ENCODE results near the gene TSKS. TPM values are rescaled to one million over a fixed set of nuclear protein-coding genes. Genes with fewer than 3 reads are reported as not detected.

The TSKS gene
- total RNA-seq, 1 experiment from 2014 or later, result 0.76 TPM

DNA sequence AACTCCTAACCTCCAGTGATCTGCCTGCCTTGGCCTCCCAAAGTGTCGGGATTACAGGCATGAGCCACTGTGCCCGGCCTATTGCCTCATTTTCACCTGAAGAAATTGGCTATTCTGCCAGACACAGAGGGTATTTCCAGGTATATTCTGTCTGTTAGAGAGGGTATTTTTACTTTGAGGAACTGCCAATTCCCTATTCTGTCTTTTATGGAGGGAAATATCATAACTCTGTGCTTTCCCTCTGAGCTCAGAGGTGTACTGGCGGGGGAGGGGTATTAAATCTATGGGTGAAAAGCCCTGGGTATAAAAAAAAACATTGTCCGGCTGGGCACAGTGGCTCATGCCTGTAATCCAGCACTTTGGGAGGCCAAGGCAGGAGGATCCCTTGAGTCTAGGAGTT, 24.8 kb downstream of the TSKS start:
- Histone ChIP-seq H3K4me1 (ENCODE audit: control insufficient read depth in 1 of 2, insufficient read depth in 2 of 2, low read length in 2 of 2) (peaks cover 0 to 2% of the 10 kb centered on the region in 2 experiments; a peak in 2 of 4 replicates), H3K79me2 (ENCODE audit: insufficient read depth, low read length) (no peaks in the 10 kb centered on the region), H3K36me3 (ENCODE audit: control insufficient read depth in 1 of 2, insufficient read depth in 2 of 2, low read length in 2 of 2) (no peaks in the 10 kb centered on the region), H3K27me3 (ENCODE audit: insufficient read depth, low read length) (no peaks in the 10 kb centered on the region), H3K9me2 (ENCODE audit: insufficient read depth) (no peaks in the 10 kb centered on the region), H3K4me2 (ENCODE audit: low read length) (no peak overlapping the region), H3K27ac (ENCODE audit: low read depth, low read length) (no peak overlapping the region), H3K9me3 (ENCODE audit: control insufficient read depth in 1 of 2, insufficient read depth in 1 of 2, low read depth in 1 of 2, low read length in 2 of 2) (no peaks in the 10 kb centered on the region), H2AFZ (ENCODE audit: low read depth, low read length, poor library complexity, severe bottlenecking) (no peak overlapping the region), H3K4me3 (replicated peaks in 1 of 2; ENCODE audit: low read depth in 1 of 2, low read length in 2 of 2) (no peak overlapping the region), H3K9ac (ENCODE audit: low read length) (no peak overlapping the region), H4K20me1 (ENCODE audit: insufficient read depth) (no peaks in the 10 kb centered on the region)
- TF ChIP-seq ZNF274 (IDR thresholded peaks at IDR 0.05; ENCODE audit: low read depth, low read length) (no peak), ZFX (IDR thresholded peaks at IDR 0.05) (no peak), RAD21 (IDR thresholded peaks at IDR 0.05; ENCODE audit: low read depth) (no peak), YY1 (IDR thresholded peaks at IDR 0.05; ENCODE audit: extremely low read depth, insufficient replicate concordance, low read depth, low read length) (no peak), SRF (IDR thresholded peaks at IDR 0.05; ENCODE audit: low read depth) (no peak), CEBPB (IDR thresholded peaks at IDR 0.05; ENCODE audit: low read depth) (no peak), EZH2 (IDR thresholded peaks at IDR 0.05) (no peak), POLR2A (IDR thresholded peaks at IDR 0.05; ENCODE audit: borderline replicate concordance, extremely low read depth, insufficient read depth, insufficient read length) (no peak), POLR2AphosphoS5 (IDR thresholded peaks at IDR 0.05; ENCODE audit: low read depth, low read length) (no peak), JUND (IDR thresholded peaks at IDR 0.05) (no peak), SIN3A (IDR thresholded peaks at IDR 0.05; ENCODE audit: low read depth) (no peak)
- TF ChIP-seq, protein P1, sequence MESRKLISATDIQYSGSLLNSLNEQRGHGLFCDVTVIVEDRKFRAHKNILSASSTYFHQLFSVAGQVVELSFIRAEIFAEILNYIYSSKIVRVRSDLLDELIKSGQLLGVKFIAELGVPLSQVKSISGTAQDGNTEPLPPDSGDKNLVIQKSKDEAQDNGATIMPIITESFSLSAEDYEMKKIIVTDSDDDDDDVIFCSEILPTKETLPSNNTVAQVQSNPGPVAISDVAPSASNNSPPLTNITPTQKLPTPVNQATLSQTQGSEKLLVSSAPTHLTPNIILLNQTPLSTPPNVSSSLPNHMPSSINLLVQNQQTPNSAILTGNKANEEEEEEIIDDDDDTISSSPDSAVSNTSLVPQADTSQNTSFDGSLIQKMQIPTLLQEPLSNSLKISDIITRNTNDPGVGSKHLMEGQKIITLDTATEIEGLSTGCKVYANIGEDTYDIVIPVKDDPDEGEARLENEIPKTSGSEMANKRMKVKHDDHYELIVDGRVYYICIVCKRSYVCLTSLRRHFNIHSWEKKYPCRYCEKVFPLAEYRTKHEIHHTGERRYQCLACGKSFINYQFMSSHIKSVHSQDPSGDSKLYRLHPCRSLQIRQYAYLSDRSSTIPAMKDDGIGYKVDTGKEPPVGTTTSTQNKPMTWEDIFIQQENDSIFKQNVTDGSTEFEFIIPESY (IDR thresholded peaks at IDR 0.05; ENCODE audit: extremely low read depth, insufficient replicate concordance, low read length), result no peak
- TF ChIP-seq, protein P2, sequence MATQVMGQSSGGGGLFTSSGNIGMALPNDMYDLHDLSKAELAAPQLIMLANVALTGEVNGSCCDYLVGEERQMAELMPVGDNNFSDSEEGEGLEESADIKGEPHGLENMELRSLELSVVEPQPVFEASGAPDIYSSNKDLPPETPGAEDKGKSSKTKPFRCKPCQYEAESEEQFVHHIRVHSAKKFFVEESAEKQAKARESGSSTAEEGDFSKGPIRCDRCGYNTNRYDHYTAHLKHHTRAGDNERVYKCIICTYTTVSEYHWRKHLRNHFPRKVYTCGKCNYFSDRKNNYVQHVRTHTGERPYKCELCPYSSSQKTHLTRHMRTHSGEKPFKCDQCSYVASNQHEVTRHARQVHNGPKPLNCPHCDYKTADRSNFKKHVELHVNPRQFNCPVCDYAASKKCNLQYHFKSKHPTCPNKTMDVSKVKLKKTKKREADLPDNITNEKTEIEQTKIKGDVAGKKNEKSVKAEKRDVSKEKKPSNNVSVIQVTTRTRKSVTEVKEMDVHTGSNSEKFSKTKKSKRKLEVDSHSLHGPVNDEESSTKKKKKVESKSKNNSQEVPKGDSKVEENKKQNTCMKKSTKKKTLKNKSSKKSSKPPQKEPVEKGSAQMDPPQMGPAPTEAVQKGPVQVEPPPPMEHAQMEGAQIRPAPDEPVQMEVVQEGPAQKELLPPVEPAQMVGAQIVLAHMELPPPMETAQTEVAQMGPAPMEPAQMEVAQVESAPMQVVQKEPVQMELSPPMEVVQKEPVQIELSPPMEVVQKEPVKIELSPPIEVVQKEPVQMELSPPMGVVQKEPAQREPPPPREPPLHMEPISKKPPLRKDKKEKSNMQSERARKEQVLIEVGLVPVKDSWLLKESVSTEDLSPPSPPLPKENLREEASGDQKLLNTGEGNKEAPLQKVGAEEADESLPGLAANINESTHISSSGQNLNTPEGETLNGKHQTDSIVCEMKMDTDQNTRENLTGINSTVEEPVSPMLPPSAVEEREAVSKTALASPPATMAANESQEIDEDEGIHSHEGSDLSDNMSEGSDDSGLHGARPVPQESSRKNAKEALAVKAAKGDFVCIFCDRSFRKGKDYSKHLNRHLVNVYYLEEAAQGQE (IDR thresholded peaks at IDR 0.05; ENCODE audit: low read depth), result no peak
- TF ChIP-seq, protein P3, sequence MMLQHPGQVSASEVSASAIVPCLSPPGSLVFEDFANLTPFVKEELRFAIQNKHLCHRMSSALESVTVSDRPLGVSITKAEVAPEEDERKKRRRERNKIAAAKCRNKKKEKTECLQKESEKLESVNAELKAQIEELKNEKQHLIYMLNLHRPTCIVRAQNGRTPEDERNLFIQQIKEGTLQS (IDR thresholded peaks at IDR 0.05), result no peak
- TF ChIP-seq, protein P4, sequence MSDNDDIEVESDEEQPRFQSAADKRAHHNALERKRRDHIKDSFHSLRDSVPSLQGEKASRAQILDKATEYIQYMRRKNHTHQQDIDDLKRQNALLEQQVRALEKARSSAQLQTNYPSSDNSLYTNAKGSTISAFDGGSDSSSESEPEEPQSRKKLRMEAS (IDR thresholded peaks at IDR 0.05), result no peak
- TF ChIP-seq, protein P5, sequence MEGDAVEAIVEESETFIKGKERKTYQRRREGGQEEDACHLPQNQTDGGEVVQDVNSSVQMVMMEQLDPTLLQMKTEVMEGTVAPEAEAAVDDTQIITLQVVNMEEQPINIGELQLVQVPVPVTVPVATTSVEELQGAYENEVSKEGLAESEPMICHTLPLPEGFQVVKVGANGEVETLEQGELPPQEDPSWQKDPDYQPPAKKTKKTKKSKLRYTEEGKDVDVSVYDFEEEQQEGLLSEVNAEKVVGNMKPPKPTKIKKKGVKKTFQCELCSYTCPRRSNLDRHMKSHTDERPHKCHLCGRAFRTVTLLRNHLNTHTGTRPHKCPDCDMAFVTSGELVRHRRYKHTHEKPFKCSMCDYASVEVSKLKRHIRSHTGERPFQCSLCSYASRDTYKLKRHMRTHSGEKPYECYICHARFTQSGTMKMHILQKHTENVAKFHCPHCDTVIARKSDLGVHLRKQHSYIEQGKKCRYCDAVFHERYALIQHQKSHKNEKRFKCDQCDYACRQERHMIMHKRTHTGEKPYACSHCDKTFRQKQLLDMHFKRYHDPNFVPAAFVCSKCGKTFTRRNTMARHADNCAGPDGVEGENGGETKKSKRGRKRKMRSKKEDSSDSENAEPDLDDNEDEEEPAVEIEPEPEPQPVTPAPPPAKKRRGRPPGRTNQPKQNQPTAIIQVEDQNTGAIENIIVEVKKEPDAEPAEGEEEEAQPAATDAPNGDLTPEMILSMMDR (IDR thresholded peaks at IDR 0.05 in 2 of 3, conservative IDR thresholded peaks at IDR 0.05 in 1 of 3; ENCODE audit: borderline replicate concordance in 1 of 3, insufficient read depth in 1 of 3, low read depth in 2 of 3, low read length in 2 of 3), result no peak
- BruUV-seq (replicated peaks), result no TSS peak
- ATAC-seq (no peak), DNase-seq (ENCODE audit: low read depth, low spot score) (no peak)
- CTCF ChIA-PET, result no interaction called here
- intact Hi-C loops (cut with micrococcal nuclease), result no loop called here
- RAD21 ChIA-PET (ENCODE audit: low non-redundant PET in 1 of 2, low total read pairs in 2 of 2, uncharacterized antibody in 2 of 2, unreplicated experiment in 2 of 2), result no interaction called here
- POLR2A ChIA-PET, result interaction anchor here (0.5 kb wide), 1 partner anchor 63 kb away, joined by 3 read pairs; no protein-coding TSS in a partner anchor
